NCI-H2107 (cell line): ENCODE data around the gene AGFG1.

Source experiments
- DNase-seq: peaks from one replicate; lab custom pipeline; 2025; lab: John Stamatoyannopoulos, UW

AGFG1 gene

DNA sequence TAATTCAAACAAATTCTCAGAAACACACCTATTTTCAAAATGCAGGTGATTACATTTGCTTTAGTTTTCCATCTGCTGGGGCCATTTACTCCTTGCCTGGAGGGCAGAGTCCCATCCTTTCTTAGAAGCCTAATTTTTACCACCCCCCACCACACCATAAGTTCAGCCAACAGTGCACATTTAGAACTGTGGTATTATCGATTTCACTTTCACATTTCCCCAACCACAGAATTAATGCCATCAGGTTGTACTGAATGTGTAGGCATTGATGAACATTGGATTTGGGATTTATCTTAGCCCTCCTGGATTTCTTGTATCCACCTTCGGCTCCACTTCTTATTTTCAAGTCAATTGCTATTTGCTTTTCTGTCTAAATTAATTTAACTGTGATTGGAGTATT lies 138.2 kb downstream of the AGFG1 start:
- DNase-seq = no peak
